ENCODE results near the gene CCDC141.

The CCDC141 gene

DNA sequence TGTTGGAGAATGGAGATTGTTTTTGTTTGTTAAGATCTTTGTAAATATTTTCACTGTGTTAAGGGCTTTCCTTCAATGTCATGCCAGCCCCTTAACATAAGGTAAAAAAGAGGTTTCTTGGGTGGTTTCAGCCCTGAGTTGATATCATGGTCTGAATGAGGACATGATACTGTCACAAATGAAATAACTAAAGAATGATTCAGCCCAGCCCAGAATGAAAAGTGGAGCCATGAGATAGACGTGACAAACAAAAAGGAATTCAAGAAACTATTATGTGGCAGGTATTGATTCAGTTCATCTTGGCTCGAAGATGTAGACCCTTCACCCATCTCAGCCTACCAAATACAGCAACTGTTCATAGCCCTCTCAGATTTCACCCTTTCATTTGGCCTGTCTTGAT is 154.1 kb downstream of the CCDC141 start:
- Histone ChIP-seq H3K9me3 (ENCODE audit: control insufficient read depth, low read length) (no peaks in the 10 kb centered on the region), H3K4me3 (ENCODE audit: insufficient read depth, low read depth, low read length) (no peak overlapping the region), H3K4me1 (ENCODE audit: control insufficient read depth, insufficient read depth, low read length) (no peaks in the 10 kb centered on the region), H3K36me3 (ENCODE audit: control insufficient read depth, insufficient read depth, low read length) (no peaks in the 10 kb centered on the region), H3K27me3 (ENCODE audit: control insufficient read depth, insufficient read depth, low read length, poor library complexity, severe bottlenecking) (no peaks in the 10 kb centered on the region), H3K27ac (ENCODE audit: insufficient read depth, low read depth, low read length, poor library complexity, severe bottlenecking) (no peak overlapping the region)
- 78 to 98% methylated on average over 2 of the region's 2 CpGs for WGBS, 2 experiments

DNA sequence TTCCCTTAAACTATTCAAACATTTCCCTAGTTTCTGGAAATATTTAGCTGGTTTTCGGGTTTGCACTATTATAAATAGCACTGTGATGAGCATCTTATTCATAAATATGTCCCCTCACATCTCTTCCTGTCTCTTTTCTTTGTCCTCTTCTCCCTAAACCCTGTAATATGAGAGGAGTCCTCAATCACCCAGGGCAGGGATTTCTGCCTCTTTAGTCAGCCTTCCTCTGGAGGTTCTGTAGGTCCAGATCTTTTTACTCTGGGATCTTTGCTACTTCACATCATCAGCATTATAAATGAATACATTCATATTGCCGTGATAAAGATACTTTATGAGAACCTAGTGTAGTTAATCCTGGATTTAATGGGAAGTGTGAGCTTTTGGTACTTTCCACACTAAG is 154.8 kb downstream of the CCDC141 start:
- WGBS, 2 experiments: 92 to 94% methylated on average over 2 of the region's 2 CpGs

GRCh38 chr2:178892751-178893625 is 156.9 kb downstream of the CCDC141 start:
- 89 to 96% methylated on average over 4 to 5 of the region's 5 CpGs for WGBS, 2 experiments
- Histone ChIP-seq H3K9me3 (ENCODE audit: control insufficient read depth, low read length) (no peaks in the 10 kb centered on the region), H3K27me3 (ENCODE audit: control insufficient read depth, insufficient read depth, low read length, poor library complexity, severe bottlenecking) (no peaks in the 10 kb centered on the region)

More for the DNA sequence above, 154.8 kb downstream of the CCDC141 start:
- no peaks in the 10 kb centered on the region for H3K4me1 ChIP-seq (ENCODE audit: control insufficient read depth, insufficient read depth, low read length)
- no peaks in the 10 kb centered on the region for H3K9me3 ChIP-seq (ENCODE audit: control insufficient read depth, low read length)
- H3K27ac ChIP-seq (ENCODE audit: insufficient read depth, low read depth, low read length, poor library complexity, severe bottlenecking): no peak overlapping the region
- no peak overlapping the region for H3K4me3 ChIP-seq (ENCODE audit: insufficient read depth, low read depth, low read length)
- H3K36me3 ChIP-seq (ENCODE audit: control insufficient read depth, insufficient read depth, low read length): no peaks in the 10 kb centered on the region
- no peaks in the 10 kb centered on the region for H3K27me3 ChIP-seq (ENCODE audit: control insufficient read depth, insufficient read depth, low read length, poor library complexity, severe bottlenecking)

GRCh38 chr2:178891959-178892485 is 157.9 kb downstream of the CCDC141 start:
- Histone ChIP-seq H3K4me1 (ENCODE audit: control insufficient read depth, insufficient read depth, low read length) (no peaks in the 10 kb centered on the region), H3K9me3 (ENCODE audit: control insufficient read depth, low read length) (no peaks in the 10 kb centered on the region), H3K27ac (ENCODE audit: insufficient read depth, low read depth, low read length, poor library complexity, severe bottlenecking) (no peak overlapping the region), H3K36me3 (ENCODE audit: control insufficient read depth, insufficient read depth, low read length) (no peaks in the 10 kb centered on the region), H3K4me3 (ENCODE audit: insufficient read depth, low read depth, low read length) (no peak overlapping the region), H3K27me3 (ENCODE audit: control insufficient read depth, insufficient read depth, low read length, poor library complexity, severe bottlenecking) (no peaks in the 10 kb centered on the region)
- 94 to 95% methylated on average over 5 of the region's 5 CpGs for WGBS, 2 experiments

More at GRCh38 chr2:178892751-178893625, 156.9 kb downstream of the CCDC141 start:
- H3K4me3 ChIP-seq (ENCODE audit: insufficient read depth, low read depth, low read length): no peak overlapping the region
- H3K36me3 ChIP-seq (ENCODE audit: control insufficient read depth, insufficient read depth, low read length): no peaks in the 10 kb centered on the region
- no peak overlapping the region for H3K27ac ChIP-seq (ENCODE audit: insufficient read depth, low read depth, low read length, poor library complexity, severe bottlenecking)
- no peaks in the 10 kb centered on the region for H3K4me1 ChIP-seq (ENCODE audit: control insufficient read depth, insufficient read depth, low read length)

GRCh38 chr2:178891265-178891958 is 158.5 kb downstream of the CCDC141 start:
- 51 to 52% methylated on average over 3 of the region's 3 CpGs for whole genome bisulfite sequencing, 2 experiments
- no peaks in the 10 kb centered on the region for H3K4me1 ChIP-seq (ENCODE audit: control insufficient read depth, insufficient read depth, low read length)
- H3K36me3 ChIP-seq (ENCODE audit: control insufficient read depth, insufficient read depth, low read length): no peaks in the 10 kb centered on the region
- no peak overlapping the region for H3K4me3 ChIP-seq (ENCODE audit: insufficient read depth, low read depth, low read length)
- no peaks in the 10 kb centered on the region for H3K27me3 ChIP-seq (ENCODE audit: control insufficient read depth, insufficient read depth, low read length, poor library complexity, severe bottlenecking)
- H3K9me3 ChIP-seq (ENCODE audit: control insufficient read depth, low read length): no peaks in the 10 kb centered on the region
- H3K27ac ChIP-seq (ENCODE audit: insufficient read depth, low read depth, low read length, poor library complexity, severe bottlenecking): no peak overlapping the region

- Histone ChIP-seq H3K9me3 (ENCODE audit: control insufficient read depth, low read length) (no peaks in the 10 kb centered on the region), H3K27me3 (ENCODE audit: control insufficient read depth, insufficient read depth, low read length, poor library complexity, severe bottlenecking) (no peaks in the 10 kb centered on the region), H3K4me3 (ENCODE audit: insufficient read depth, low read depth, low read length) (no peak overlapping the region), H3K4me1 (ENCODE audit: control insufficient read depth, insufficient read depth, low read length) (no peaks in the 10 kb centered on the region), H3K27ac (ENCODE audit: insufficient read depth, low read depth, low read length, poor library complexity, severe bottlenecking) (no peak overlapping the region), H3K36me3 (ENCODE audit: control insufficient read depth, insufficient read depth, low read length) (no peaks in the 10 kb centered on the region)
- 90 to 92% methylated on average over 3 of the region's 3 CpGs for WGBS, 2 experiments
These were observed 163.9 kb downstream of the CCDC141 start for GRCh38 chr2:178886006-178886405.

GRCh38 chr2:178884440-178884839 is 165.5 kb downstream of the CCDC141 start:
- 68 to 72% methylated on average over 3 of the region's 3 CpGs for WGBS, 2 experiments
- Histone ChIP-seq H3K4me1 (ENCODE audit: control insufficient read depth, insufficient read depth, low read length) (no peaks in the 10 kb centered on the region), H3K27ac (ENCODE audit: insufficient read depth, low read depth, low read length, poor library complexity, severe bottlenecking) (no peak overlapping the region)

GRCh38 chr2:178882666-178883440 is 167.1 kb downstream of the CCDC141 start:
- WGBS, 2 experiments: 91 to 93% methylated on average over 6 of the region's 6 CpGs
- Histone ChIP-seq H3K27ac (ENCODE audit: insufficient read depth, low read depth, low read length, poor library complexity, severe bottlenecking) (no peak overlapping the region), H3K27me3 (ENCODE audit: control insufficient read depth, insufficient read depth, low read length, poor library complexity, severe bottlenecking) (no peaks in the 10 kb centered on the region), H3K9me3 (ENCODE audit: control insufficient read depth, low read length) (no peaks in the 10 kb centered on the region), H3K36me3 (ENCODE audit: control insufficient read depth, insufficient read depth, low read length) (no peaks in the 10 kb centered on the region), H3K4me1 (ENCODE audit: control insufficient read depth, insufficient read depth, low read length) (no peaks in the 10 kb centered on the region), H3K4me3 (ENCODE audit: insufficient read depth, low read depth, low read length) (no peak overlapping the region)

More at GRCh38 chr2:178884440-178884839, 165.5 kb downstream of the CCDC141 start:
- no peaks in the 10 kb centered on the region for H3K9me3 ChIP-seq (ENCODE audit: control insufficient read depth, low read length)
- no peak overlapping the region for H3K4me3 ChIP-seq (ENCODE audit: insufficient read depth, low read depth, low read length)
- H3K36me3 ChIP-seq (ENCODE audit: control insufficient read depth, insufficient read depth, low read length): no peaks in the 10 kb centered on the region
- no peaks in the 10 kb centered on the region for H3K27me3 ChIP-seq (ENCODE audit: control insufficient read depth, insufficient read depth, low read length, poor library complexity, severe bottlenecking)

- WGBS, 2 experiments: 96 to 100% methylated on average over 1 of the region's 1 CpG
- H3K4me1 ChIP-seq (ENCODE audit: control insufficient read depth, insufficient read depth, low read length): no peaks in the 10 kb centered on the region
- no peak overlapping the region for H3K4me3 ChIP-seq (ENCODE audit: insufficient read depth, low read depth, low read length)
- H3K9me3 ChIP-seq (ENCODE audit: control insufficient read depth, low read length): no peaks in the 10 kb centered on the region
- H3K36me3 ChIP-seq (ENCODE audit: control insufficient read depth, insufficient read depth, low read length): no peaks in the 10 kb centered on the region
- H3K27me3 ChIP-seq (ENCODE audit: control insufficient read depth, insufficient read depth, low read length, poor library complexity, severe bottlenecking): no peaks in the 10 kb centered on the region
- H3K27ac ChIP-seq (ENCODE audit: insufficient read depth, low read depth, low read length, poor library complexity, severe bottlenecking): no peak overlapping the region
These were observed 168.9 kb downstream of the CCDC141 start for GRCh38 chr2:178881075-178881474.
